ENCODE results near the gene GRK5.

GRK5 gene

GRCh38 chr10:119502209-119502608 is 294.8 kb downstream of the GRK5 start:
- no peak overlapping the region for H3K27ac ChIP-seq
- no peak for TF ChIP-seq ZFX (IDR thresholded peaks at IDR 0.05; ENCODE audit: borderline replicate concordance)
- TF ChIP-seq, protein P1, sequence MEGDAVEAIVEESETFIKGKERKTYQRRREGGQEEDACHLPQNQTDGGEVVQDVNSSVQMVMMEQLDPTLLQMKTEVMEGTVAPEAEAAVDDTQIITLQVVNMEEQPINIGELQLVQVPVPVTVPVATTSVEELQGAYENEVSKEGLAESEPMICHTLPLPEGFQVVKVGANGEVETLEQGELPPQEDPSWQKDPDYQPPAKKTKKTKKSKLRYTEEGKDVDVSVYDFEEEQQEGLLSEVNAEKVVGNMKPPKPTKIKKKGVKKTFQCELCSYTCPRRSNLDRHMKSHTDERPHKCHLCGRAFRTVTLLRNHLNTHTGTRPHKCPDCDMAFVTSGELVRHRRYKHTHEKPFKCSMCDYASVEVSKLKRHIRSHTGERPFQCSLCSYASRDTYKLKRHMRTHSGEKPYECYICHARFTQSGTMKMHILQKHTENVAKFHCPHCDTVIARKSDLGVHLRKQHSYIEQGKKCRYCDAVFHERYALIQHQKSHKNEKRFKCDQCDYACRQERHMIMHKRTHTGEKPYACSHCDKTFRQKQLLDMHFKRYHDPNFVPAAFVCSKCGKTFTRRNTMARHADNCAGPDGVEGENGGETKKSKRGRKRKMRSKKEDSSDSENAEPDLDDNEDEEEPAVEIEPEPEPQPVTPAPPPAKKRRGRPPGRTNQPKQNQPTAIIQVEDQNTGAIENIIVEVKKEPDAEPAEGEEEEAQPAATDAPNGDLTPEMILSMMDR (IDR thresholded peaks at IDR 0.05): no peak

- TF ChIP-seq ZFX (IDR thresholded peaks at IDR 0.05; ENCODE audit: borderline replicate concordance): no peak
- TF ChIP-seq, protein P1 (IDR thresholded peaks at IDR 0.05): no peak
- no peak overlapping the region for H3K27ac ChIP-seq
Observed at GRCh38 chr10:119502618-119503155, 295.3 kb downstream of the GRK5 start.

DNA sequence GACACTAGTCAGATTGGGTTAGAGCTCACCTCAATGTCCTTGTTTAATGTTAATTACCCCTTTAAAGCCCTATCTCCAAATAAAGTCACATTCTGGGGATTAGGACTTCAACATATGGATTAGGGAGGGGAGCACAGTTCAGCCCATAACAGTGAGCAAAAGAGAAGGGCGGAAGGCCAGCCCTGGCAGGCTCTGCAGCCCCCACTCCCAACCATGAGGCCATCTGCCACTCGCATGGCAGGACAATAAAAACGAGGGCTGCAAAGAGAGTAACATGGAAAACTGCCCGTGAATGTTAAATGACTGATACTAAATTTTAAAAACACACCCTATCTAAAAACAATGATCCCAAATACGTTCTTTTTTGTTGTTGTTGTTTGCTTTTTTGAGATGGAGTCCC is 296.4 kb downstream of the GRK5 start:
- no peak overlapping the region for H3K27ac ChIP-seq
- TF ChIP-seq, protein P1 (IDR thresholded peaks at IDR 0.05): no peak
- TF ChIP-seq ZFX (IDR thresholded peaks at IDR 0.05; ENCODE audit: borderline replicate concordance): no peak

GRCh38 chr10:119504651-119505050 is 297.3 kb downstream of the GRK5 start:
- no peak overlapping the region for H3K27ac ChIP-seq
- no peak for TF ChIP-seq ZFX (IDR thresholded peaks at IDR 0.05; ENCODE audit: borderline replicate concordance)
- TF ChIP-seq, protein P1 (IDR thresholded peaks at IDR 0.05): no peak

DNA sequence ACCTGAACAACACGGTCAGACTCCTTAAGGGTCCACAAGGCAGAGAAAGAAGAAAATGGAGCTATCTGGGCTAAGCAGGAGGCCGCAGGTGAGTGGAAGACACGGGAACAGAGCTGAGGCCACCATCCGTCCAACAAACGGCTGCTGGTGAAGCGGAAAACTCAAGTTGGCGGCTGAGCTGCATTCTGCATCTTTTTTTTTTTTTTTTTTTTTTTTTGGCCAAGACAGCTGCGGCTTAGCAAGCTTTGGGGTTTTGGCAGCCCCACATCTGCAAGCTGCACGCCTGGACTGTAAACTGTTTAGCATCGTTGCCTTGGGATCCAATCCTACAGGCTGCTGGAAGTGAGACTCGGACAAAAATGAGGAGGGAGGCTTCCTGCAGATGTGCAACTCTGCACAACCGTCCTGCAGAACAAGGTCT is 297.8 kb downstream of the GRK5 start:
- no peak overlapping the region for H3K27ac ChIP-seq
- no peak for TF ChIP-seq ZFX (IDR thresholded peaks at IDR 0.05; ENCODE audit: borderline replicate concordance)
- TF ChIP-seq, protein P1 (IDR thresholded peaks at IDR 0.05): no peak
